PFSK-1 (cell line): ENCODE results near the gene MRTFA.

Source experiments
- FOXP2 ChIP-seq: optimal IDR thresholded peaks from 2 replicates; pipeline ENCODE3; 2011; ENCODE audit warnings: borderline replicate concordance, control low read depth, inconsistent platforms; ENCODE audit not compliant: insufficient read depth; ENCODE audit errors: extremely low read length, extremely low read depth
- POLR2AphosphoS5 ChIP-seq: IDR thresholded peaks from 2 replicates; pipeline ENCODE4 v1.6.1; 2012; ENCODE audit warnings: low read depth, mild to moderate bottlenecking, control low read depth, low read length, moderate library complexity
- REST ChIP-seq, 2 experiments: IDR thresholded peaks; 2 replicates each; pipeline versions ENCODE4 v1.6.1 to v1.8.0; 2011 to 2012; ENCODE audit warnings: low read depth in 2 of 2, low read length in 2 of 2, control low read depth in 1 of 2, inconsistent platforms in 1 of 2, mild to moderate bottlenecking in 1 of 2, moderate library complexity in 1 of 2; ENCODE audit not compliant: insufficient read depth in 1 of 2
- SIN3A ChIP-seq: IDR thresholded peaks from 2 replicates; pipeline ENCODE4 v1.6.1; 2012; ENCODE audit warnings: mild to moderate bottlenecking, low read length, moderate library complexity, borderline replicate concordance; ENCODE audit not compliant: insufficient read depth
- TAF1 ChIP-seq: IDR thresholded peaks from 2 replicates; pipeline ENCODE4 v1.6.1; 2012; ENCODE audit warnings: low read length, control low read depth, borderline replicate concordance; ENCODE audit not compliant: insufficient read depth

- TF ChIP-seq POLR2AphosphoS5 (no peak), SIN3A (no peak), TAF1 (no peak), REST (IDR thresholded peaks at IDR 0.05; ENCODE audit: insufficient read depth in 1 of 2, low read depth in 2 of 2, low read length in 2 of 2) (no peak), FOXP2 (no peak)
Observed at GRCh38 chr22:40367342-40367741, 269.2 kb downstream of the MRTFA start.
